HCT116 (cell line): ENCODE measurements around the gene CES3. TPM values are rescaled to one million over a fixed set of nuclear protein-coding genes. Genes with fewer than 3 reads are reported as not detected.

Source experiments
- ATAC-seq: fragments of 200-7000 bp; cut with Tn5 transposase; 2 replicates; pipeline ENCODE4 v1.9.1; 2020; ENCODE audit warnings: mild to moderate bottlenecking, moderate library complexity
- BruUV-seq: library from RNA; stranded (reverse); fragments of 400-500 nt; replicated peaks from 2 replicates; lab custom pipeline; 2021; lab: Mats Ljungman, UMichigan
- CTCF ChIA-PET: fragments of 300-600 bp; sonication (Branson Sonifier 250); formaldehyde crosslinking; loops from one replicate; lab custom pipeline; 2021; ENCODE audit warnings: antibody characterized with exemption; lab: Charles Lee
- POLR2A ChIA-PET: fragments of 300-600, 350-600 bp; sonication (Branson Sonifier 250); formaldehyde crosslinking; loops from one replicate; lab custom pipeline; 2021; ENCODE audit warnings: antibody characterized with exemption; lab: Charles Lee
- RAD21 ChIA-PET, 2 experiments: fragments of 300-600 bp; sonication (Branson Sonifier 250); formaldehyde crosslinking; loops; one replicate each; lab custom pipeline; 2023; ENCODE audit warnings: low total read pairs in 2 of 2; ENCODE audit not compliant: uncharacterized antibody in 2 of 2, unreplicated experiment in 2 of 2, low non-redundant PET in 1 of 2; lab: Charles Lee
- DNase-seq: peaks from one replicate; pipeline ENCODE4 v3.0.0-alpha.2; 2010; ENCODE audit warnings: low read depth, low spot score
- H2AFZ ChIP-seq: fragments of 200-600 bp; shearing (Covaris generic), sonication (generic); 2 replicates; pipeline ENCODE4 v1.6.1; 2017; ENCODE audit warnings: low read depth, mixed run types, mixed read lengths, antibody characterized with exemption, low read length; ENCODE audit not compliant: poor library complexity, severe bottlenecking
- H3K27ac ChIP-seq: 2 replicates; pipeline ENCODE4 v1.5.1; 2012; ENCODE audit warnings: low read depth, low read length
- H3K27me3 ChIP-seq: fragments of 200-600 bp; sonication (generic); 2 replicates; pipeline ENCODE4 v1.6.1; 2016; ENCODE audit warnings: mixed run types, low read length, mixed read lengths; ENCODE audit not compliant: insufficient read depth
- H3K36me3 ChIP-seq, 2 experiments: fragments of 200-500 bp in 1 of 2; fragments of 200-600 bp in 1 of 2; sonication (Bioruptor generic) in 1 of 2; sonication (generic) in 1 of 2; 2 replicates each; pipeline versions ENCODE4 v1.5.1 to v1.6.1; 2014 to 2016; ENCODE audit warnings: low read length in 2 of 2, inconsistent platforms in 1 of 2, mixed read lengths in 1 of 2, mixed run types in 1 of 2; ENCODE audit not compliant: insufficient read depth in 2 of 2, control insufficient read depth in 1 of 2
- H3K4me1 ChIP-seq, 2 experiments: fragments of 200-600 bp in 1 of 2; sonication (generic) in 1 of 2; 2 replicates each; pipeline versions ENCODE4 v1.5.1 to v1.6.1; 2012 to 2017; ENCODE audit warnings: low read length in 2 of 2, inconsistent platforms in 1 of 2, mild to moderate bottlenecking in 1 of 2, mixed read lengths in 1 of 2, mixed run types in 1 of 2, moderate library complexity in 1 of 2; ENCODE audit not compliant: insufficient read depth in 2 of 2, control insufficient read depth in 1 of 2
- H3K4me2 ChIP-seq: fragments of 200-600 bp; sonication (generic); 2 replicates; pipeline ENCODE4 v1.6.1; 2017; ENCODE audit warnings: mixed run types, low read length, mixed read lengths
- H3K4me3 ChIP-seq, 2 experiments: fragments of 200-600 bp in 1 of 2; sonication (generic) in 1 of 2; replicated peaks in 1 of 2; 2 replicates each; pipeline ENCODE4 v1.5.1; 2011 to 2016; ENCODE audit warnings: low read length in 2 of 2, control low read depth in 1 of 2, low read depth in 1 of 2, mild to moderate bottlenecking in 1 of 2, mixed read lengths in 1 of 2, mixed run types in 1 of 2
- H3K79me2 ChIP-seq: fragments of 200-600 bp; sonication (generic); 2 replicates; pipeline ENCODE4 v1.6.1; 2017; ENCODE audit warnings: mild to moderate bottlenecking, mixed run types, low read length, moderate library complexity, mixed read lengths; ENCODE audit not compliant: insufficient read depth
- H3K9ac ChIP-seq: fragments of 200-600 bp; sonication (generic); 2 replicates; pipeline ENCODE4 v1.6.1; 2016; ENCODE audit warnings: low read length, mixed read lengths
- H3K9me2 ChIP-seq: fragments of 200-600 bp; sonication (generic), shearing (Covaris generic); 2 replicates; pipeline ENCODE4 v1.6.1; 2017; ENCODE audit warnings: mixed run types, mild to moderate bottlenecking, moderate library complexity; ENCODE audit not compliant: insufficient read depth
- H3K9me3 ChIP-seq, 2 experiments: fragments of 200-500 bp in 1 of 2; fragments of 200-600 bp in 1 of 2; sonication (Bioruptor generic) in 1 of 2; sonication (generic) in 1 of 2; 2 replicates each; pipeline ENCODE4 v1.6.1; 2014 to 2017; ENCODE audit warnings: low read length in 2 of 2, mixed read lengths in 2 of 2, inconsistent platforms in 1 of 2, low read depth in 1 of 2, mild to moderate bottlenecking in 1 of 2, mixed run types in 1 of 2, moderate library complexity in 1 of 2; ENCODE audit not compliant: control insufficient read depth in 1 of 2, insufficient read depth in 1 of 2
- H4K20me1 ChIP-seq: fragments of 200-600 bp; sonication (generic), shearing (Covaris generic); 2 replicates; pipeline ENCODE4 v1.6.1; 2017; ENCODE audit warnings: mixed run types, mild to moderate bottlenecking, moderate library complexity; ENCODE audit not compliant: insufficient read depth
- CEBPB ChIP-seq: IDR thresholded peaks from 2 replicates; pipeline ENCODE4 v1.6.1; 2012; ENCODE audit warnings: low read depth
- EGR1 ChIP-seq: IDR thresholded peaks from 2 replicates; pipeline ENCODE4 v1.6.1; 2012; ENCODE audit warnings: low read depth
- ELF1 ChIP-seq: IDR thresholded peaks from 2 replicates; pipeline ENCODE4 v1.6.1; 2012; ENCODE audit warnings: low read depth, borderline replicate concordance
- POLR2AphosphoS5 ChIP-seq: IDR thresholded peaks from 2 replicates; pipeline ENCODE4 v1.6.1; 2011; ENCODE audit warnings: mild to moderate bottlenecking, low read depth, low read length, moderate library complexity
- RAD21 ChIP-seq: IDR thresholded peaks from 2 replicates; pipeline ENCODE4 v1.6.1; 2012; ENCODE audit warnings: low read depth, mild to moderate bottlenecking
- SP1 ChIP-seq: IDR thresholded peaks from 2 replicates; pipeline ENCODE4 v1.6.1; 2012; ENCODE audit warnings: low read depth
- SRF ChIP-seq: IDR thresholded peaks from 2 replicates; pipeline ENCODE4 v1.6.1; 2012; ENCODE audit warnings: low read depth
- TCF7L2 ChIP-seq: IDR thresholded peaks from 2 replicates; pipeline ENCODE4 v1.7.0; 2011; ENCODE audit warnings: borderline replicate concordance, inconsistent platforms; ENCODE audit not compliant: insufficient read depth, insufficient read length; ENCODE audit errors: extremely low read depth
- YY1 ChIP-seq: IDR thresholded peaks from 2 replicates; pipeline ENCODE4 v1.6.1; 2011; ENCODE audit warnings: low read length, low read depth, moderate library complexity, mild to moderate bottlenecking; ENCODE audit not compliant: insufficient replicate concordance; ENCODE audit errors: extremely low read depth
- ZNF274 ChIP-seq: fragments of 200-500 bp; sonication (Bioruptor generic); IDR thresholded peaks from 2 replicates; pipeline ENCODE4 v1.6.1; 2014; ENCODE audit warnings: mild to moderate bottlenecking, low read depth, low read length, inconsistent platforms
- intact Hi-C: fragments of 100-400 bp; cut with micrococcal nuclease; formaldehyde crosslinking; loops from 2 replicates; pipeline ENCODE4 v1.10.0; 2022
- total RNA-seq: library from RNA; stranded (reverse); gene quantifications from one replicate; pipeline ENCODE4 v1.2.1, GENCODE V29; 2021; ENCODE audit not compliant: unreplicated experiment

CES3 gene
- total RNA-seq, 1 experiment from 2014 or later = 10.8 TPM

DNA sequence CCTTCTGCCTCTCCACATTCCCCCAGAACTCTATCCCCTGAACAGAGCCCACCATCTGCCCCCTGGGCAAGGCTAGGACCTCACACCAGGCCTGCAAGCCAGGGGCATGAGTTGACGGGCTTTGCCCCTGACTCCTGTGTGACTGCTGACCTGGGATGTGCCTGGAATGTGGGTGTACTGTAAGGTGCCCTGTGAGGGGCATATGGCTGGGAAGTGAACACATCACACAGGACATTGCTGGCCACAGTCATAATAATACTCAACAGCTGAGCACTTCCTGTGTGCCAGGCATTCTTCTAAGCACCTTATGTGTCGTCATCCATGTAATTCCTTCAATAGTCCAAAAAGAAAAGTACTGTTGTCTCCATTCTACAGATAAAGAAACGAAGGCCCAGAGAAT, 40.7 kb downstream of the CES3 start:
- H2AFZ ChIP-seq = no peak overlapping the region
- H3K36me3 ChIP-seq = no peaks in the 10 kb centered on the region
- H3K4me1 ChIP-seq = peaks cover 1% of the 10 kb centered on the region in 2 experiments; a peak in 3 of 4 replicates
- H3K4me2 ChIP-seq = no peak overlapping the region
- ATAC-seq = no peak
- H3K4me3 ChIP-seq = no peak overlapping the region
- H3K79me2 ChIP-seq = no peaks in the 10 kb centered on the region
- ChIA-PET POLR2A (no interaction called here), CTCF (no interaction called here), RAD21 (no interaction called here)
- no peaks in the 10 kb centered on the region for H3K27me3 ChIP-seq
- H3K9me2 ChIP-seq = no peaks in the 10 kb centered on the region
- H3K9me3 ChIP-seq = no peaks in the 10 kb centered on the region
- no peak overlapping the region for H3K9ac ChIP-seq
- TF ChIP-seq TCF7L2 (no peak), SP1 (no peak), ELF1 (no peak), CEBPB (no peak), SRF (no peak), EGR1 (no peak), YY1 (no peak), RAD21 (no peak), POLR2AphosphoS5 (no peak), ZNF274 (no peak)
- H4K20me1 ChIP-seq = no peaks in the 10 kb centered on the region
- no peak overlapping the region for H3K27ac ChIP-seq
- intact Hi-C loops = no loop called here
- no TSS peak for BruUV-seq
- no peak for DNase-seq

DNA sequence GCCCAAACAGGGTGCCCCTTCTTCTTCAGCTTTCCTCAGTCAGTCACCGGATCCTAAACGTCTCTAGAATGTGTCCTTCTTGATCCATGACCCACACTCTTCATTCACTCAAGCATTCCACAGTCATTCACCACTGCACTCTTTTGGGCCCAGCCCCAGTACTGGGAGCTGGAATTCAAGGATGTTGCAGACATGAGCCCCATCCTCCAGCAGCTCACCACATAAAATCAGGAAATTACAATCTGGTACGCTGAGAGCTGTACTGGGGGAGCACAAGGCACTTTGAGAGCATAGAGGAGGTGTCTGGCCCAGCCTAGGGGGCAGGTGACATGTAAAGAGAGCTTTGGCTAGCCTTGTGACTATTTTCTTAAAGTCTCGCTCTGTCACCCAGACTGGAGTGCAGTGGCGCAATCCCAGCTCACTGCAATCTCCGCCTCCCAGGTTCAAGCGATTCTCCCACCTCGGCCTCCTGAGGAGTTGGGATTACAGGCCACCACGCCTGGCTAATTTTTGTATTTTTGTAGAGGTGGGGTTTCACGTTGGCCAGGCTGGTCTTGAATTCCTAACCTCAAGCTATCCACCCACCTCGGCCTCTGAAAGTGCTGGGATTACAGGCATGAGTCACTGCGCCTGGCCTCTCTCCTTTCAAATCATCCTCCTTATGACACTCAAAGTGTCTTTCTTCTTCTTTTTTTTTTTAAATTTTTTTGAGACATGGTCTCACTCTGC, 46.0 kb downstream of the CES3 start:
- ChIA-PET POLR2A (interaction anchor here (1.3 kb wide), 1 partner anchor 31 kb away, joined by 3 read pairs; no protein-coding TSS in a partner anchor), RAD21 (no interaction called here), CTCF (interaction anchor here (2.0 to 2.5 kb wide), 2 partner anchors 11 to 46 kb away, joined by 8 to 14 read pairs; partner anchors contain the start of gene CES3)
- DNase-seq = no peak
- intact Hi-C loops = no loop called here
- Histone ChIP-seq H3K36me3 (no peaks in the 10 kb centered on the region), H3K4me1 (peaks cover 9 to 10% of the 10 kb centered on the region in 2 experiments), H3K4me2 (peak overlapping the region; percentile 42), H3K4me3 (no peak overlapping the region), H3K9me3 (no peaks in the 10 kb centered on the region), H3K9me2 (no peaks in the 10 kb centered on the region), H4K20me1 (no peaks in the 10 kb centered on the region)
- no peak for TF ChIP-seq POLR2AphosphoS5
- TF ChIP-seq EGR1 = 0 out of 2 replicates have a peak, but pooled peaks have one; percentile 25
- TF ChIP-seq, all 23 proteins: peak for 1
- H3K79me2 ChIP-seq = no peaks in the 10 kb centered on the region
- no TSS peak for BruUV-seq
- no peak overlapping the region for H3K27ac ChIP-seq
- peak; percentile 50; the same call in 1 of the 2 replicates for ATAC-seq
- H3K9ac ChIP-seq = no peak overlapping the region
- H2AFZ ChIP-seq = no peak overlapping the region
- H3K27me3 ChIP-seq = no peaks in the 10 kb centered on the region
